NCI-H82 (cell line): ENCODE data around the gene PRUNE2.
"Not testable (repeated sequence)": the region's sequence is repeated elsewhere in the genome, so short reads cannot be mapped to it uniquely, and the experiment has no call there.

Source experiments
- DNase-seq: peaks from one replicate; lab custom pipeline; 2025; lab: John Stamatoyannopoulos, UW

The PRUNE2 gene

GRCh38 chr9:76863832-76864231 is 42.1 kb downstream of the PRUNE2 start:
- DNase-seq = no peak

GRCh38 chr9:76859860-76860259 is 46.1 kb downstream of the PRUNE2 start:
- no peak for DNase-seq

- not testable (repeated sequence) for DNase-seq
Observed at GRCh38 chr9:76858248-76858647, 47.7 kb downstream of the PRUNE2 start.

- DNase-seq = peak; percentile 85
Observed at GRCh38 chr9:76856016-76856415, 49.9 kb downstream of the PRUNE2 start.

GRCh38 chr9:76855015-76855414 is 50.9 kb downstream of the PRUNE2 start:
- DNase-seq = no peak

GRCh38 chr9:76852026-76852425 is 53.9 kb downstream of the PRUNE2 start:
- no peak for DNase-seq

- DNase-seq = no peak
Observed at GRCh38 chr9:76846297-76846696, 59.6 kb downstream of the PRUNE2 start.

GRCh38 chr9:76845254-76845653 is 60.7 kb downstream of the PRUNE2 start:
- DNase-seq = no peak

- DNase-seq = no peak
Observed at GRCh38 chr9:76835571-76836283, 70.2 kb downstream of the PRUNE2 start.

- DNase-seq = no peak
Observed at GRCh38 chr9:76828447-76828846, 77.5 kb downstream of the PRUNE2 start.

GRCh38 chr9:76827296-76828080 is 78.4 kb downstream of the PRUNE2 start:
- DNase-seq = no peak

GRCh38 chr9:76820431-76820830 is 85.5 kb downstream of the PRUNE2 start:
- no peak for DNase-seq

GRCh38 chr9:76818271-76818670 is 87.6 kb downstream of the PRUNE2 start:
- no peak for DNase-seq

GRCh38 chr9:76817489-76817888 is 88.4 kb downstream of the PRUNE2 start:
- no peak for DNase-seq

- DNase-seq = no peak
Observed at GRCh38 chr9:76812591-76812990, 93.3 kb downstream of the PRUNE2 start.

GRCh38 chr9:76810377-76810957 is 95.4 kb downstream of the PRUNE2 start:
- DNase-seq = peak; percentile 70

- DNase-seq = no peak
Observed at GRCh38 chr9:76808636-76809035, 97.3 kb downstream of the PRUNE2 start.

- DNase-seq = no peak
Observed at GRCh38 chr9:76803762-76804161, 102.2 kb downstream of the PRUNE2 start.

- DNase-seq = no peak
Observed at GRCh38 chr9:76803083-76803482, 102.8 kb downstream of the PRUNE2 start.

GRCh38 chr9:76800901-76801300 is 105.0 kb downstream of the PRUNE2 start:
- DNase-seq = no peak

GRCh38 chr9:76799473-76799872 is 106.4 kb downstream of the PRUNE2 start:
- DNase-seq = no peak

- DNase-seq = no peak
Observed at GRCh38 chr9:76798527-76798926, 107.4 kb downstream of the PRUNE2 start.

- no peak for DNase-seq
Observed at GRCh38 chr9:76796296-76796695, 109.6 kb downstream of the PRUNE2 start.
